SK-N-SH treated with all-trans-retinoic acid at 6 μM for 48 hours (cell line): ENCODE data around the gene FGGY.

ENCODE experiments used
- BACH2 ChIP-seq: fragments of 250-450 bp; sonication (Bioruptor Pico); IDR thresholded peaks from 2 replicates; pipeline ENCODE4 v1.9.0; 2021; ENCODE audit warnings: mild to moderate bottlenecking, borderline replicate concordance
- CSDC2 ChIP-seq: fragments of 250-450 bp; sonication (Bioruptor Pico); IDR thresholded peaks from 2 replicates; pipeline ENCODE4 v1.5.0; 2020; ENCODE audit warnings: mild to moderate bottlenecking, moderate library complexity
- ESRRG ChIP-seq: fragments of 250-450 bp; sonication (Bioruptor Pico); IDR thresholded peaks from 2 replicates; pipeline ENCODE4 v1.6.1; 2021; ENCODE audit warnings: mild to moderate bottlenecking
- GLIS3 ChIP-seq: fragments of 250-450 bp; sonication (Bioruptor Pico); IDR thresholded peaks from 2 replicates; pipeline ENCODE4 v1.5.0; 2020; ENCODE audit warnings: mild to moderate bottlenecking, moderate library complexity
- ISL1 ChIP-seq: fragments of 250-450 bp; sonication (Bioruptor Pico); IDR thresholded peaks from 2 replicates; pipeline ENCODE4 v2.1.2; 2022; ENCODE audit warnings: mild to moderate bottlenecking, moderate library complexity
- OSR1 ChIP-seq: fragments of 250-450 bp; sonication (Bioruptor Pico); IDR thresholded peaks from 2 replicates; pipeline ENCODE4 v1.8.0; 2022; ENCODE audit warnings: moderate library complexity, mild to moderate bottlenecking, inconsistent platforms
- TCF4 ChIP-seq: fragments of 250-450 bp; sonication (Bioruptor Pico); IDR thresholded peaks from 2 replicates; pipeline ENCODE4 v1.8.0; 2021; ENCODE audit warnings: mild to moderate bottlenecking, moderate library complexity, borderline replicate concordance
- TOX ChIP-seq: fragments of 250-450 bp; sonication (Bioruptor Pico); IDR thresholded peaks from 2 replicates; pipeline ENCODE4 v1.8.0; 2021; ENCODE audit warnings: mild to moderate bottlenecking, moderate library complexity, borderline replicate concordance
- ZC3H10 ChIP-seq: fragments of 250-450 bp; sonication (Bioruptor Pico); IDR thresholded peaks from 2 replicates; pipeline ENCODE4 v1.5.1; 2021; ENCODE audit warnings: mild to moderate bottlenecking, moderate library complexity
- ZFP3 ChIP-seq: fragments of 250-450 bp; sonication (Bioruptor Pico); IDR thresholded peaks from 2 replicates; pipeline ENCODE4 v1.5.0; 2020; ENCODE audit warnings: mild to moderate bottlenecking, moderate library complexity
- ZFP30 ChIP-seq: fragments of 450-650 bp; formaldehyde crosslinking; IDR thresholded peaks from 2 replicates; pipeline ENCODE4 v1.5.0; 2022; ENCODE audit warnings: mild to moderate bottlenecking, moderate library complexity
- ZNF8 ChIP-seq: fragments of 450-650 bp; formaldehyde crosslinking; IDR thresholded peaks from 2 replicates; pipeline ENCODE4 v1.5.0; 2020; ENCODE audit warnings: mild to moderate bottlenecking, moderate library complexity
- TF ChIP-seq, protein P1 (sequence below): fragments of 250-450 bp; sonication (Bioruptor Pico); IDR thresholded peaks from 2 replicates; pipeline ENCODE4 v1.5.1; 2020; ENCODE audit warnings: low read depth, mild to moderate bottlenecking, moderate library complexity
- TF ChIP-seq, protein P2 (sequence below): fragments of 250-450 bp; sonication (Bioruptor Pico); IDR thresholded peaks from 2 replicates; pipeline ENCODE4 v1.8.0; 2020; ENCODE audit warnings: mild to moderate bottlenecking, moderate library complexity, borderline replicate concordance

DNA sequence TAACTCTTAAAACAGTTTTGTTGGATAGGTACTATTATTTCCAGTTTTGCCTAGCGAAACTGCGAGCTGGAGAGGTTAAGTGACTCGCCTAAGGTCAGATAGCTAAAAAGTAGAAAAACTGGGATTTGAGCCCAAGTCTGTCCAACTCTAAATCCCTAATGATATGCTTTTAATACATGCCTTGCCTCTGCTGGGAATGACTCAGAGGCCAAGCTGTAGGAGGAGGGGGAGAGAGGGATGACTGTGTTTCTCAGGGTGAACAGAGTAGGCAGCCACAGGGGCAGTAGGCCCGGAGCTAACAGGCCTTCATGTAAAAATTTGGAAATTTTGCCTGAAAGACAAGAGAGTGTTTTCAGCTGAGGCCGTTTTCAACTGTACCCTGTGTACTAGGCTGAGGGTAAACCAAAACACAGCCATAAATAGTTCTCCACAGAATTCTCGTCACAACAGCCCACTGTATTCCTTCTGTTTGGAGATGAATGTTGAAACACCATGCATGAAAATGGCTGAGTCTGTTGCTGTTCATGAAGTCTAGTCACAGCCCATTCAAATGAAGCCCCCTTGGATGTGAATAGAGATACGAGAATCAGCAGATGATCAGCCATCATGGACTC lies 410.4 kb downstream of the FGGY start:
- TF ChIP-seq GLIS3, result no peak
- TF ChIP-seq ESRRG (CRISPR knock-in tag), result no peak
- TF ChIP-seq, protein P1, sequence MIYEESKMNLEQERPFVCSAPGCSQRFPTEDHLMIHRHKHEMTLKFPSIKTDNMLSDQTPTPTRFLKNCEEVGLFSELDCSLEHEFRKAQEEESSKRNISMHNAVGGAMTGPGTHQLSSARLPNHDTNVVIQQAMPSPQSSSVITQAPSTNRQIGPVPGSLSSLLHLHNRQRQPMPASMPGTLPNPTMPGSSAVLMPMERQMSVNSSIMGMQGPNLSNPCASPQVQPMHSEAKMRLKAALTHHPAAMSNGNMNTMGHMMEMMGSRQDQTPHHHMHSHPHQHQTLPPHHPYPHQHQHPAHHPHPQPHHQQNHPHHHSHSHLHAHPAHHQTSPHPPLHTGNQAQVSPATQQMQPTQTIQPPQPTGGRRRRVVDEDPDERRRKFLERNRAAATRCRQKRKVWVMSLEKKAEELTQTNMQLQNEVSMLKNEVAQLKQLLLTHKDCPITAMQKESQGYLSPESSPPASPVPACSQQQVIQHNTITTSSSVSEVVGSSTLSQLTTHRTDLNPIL (CRISPR knock-in tag), result no peak
- no peak for TF ChIP-seq ZNF8 (CRISPR knock-in tag)
- no peak for TF ChIP-seq ZFP3
- TF ChIP-seq OSR1 (CRISPR knock-in tag), result no peak
- TF ChIP-seq CSDC2 (CRISPR knock-in tag), result no peak
- TF ChIP-seq TOX, result no peak
- no peak for TF ChIP-seq ZC3H10 (CRISPR knock-in tag)
- TF ChIP-seq TCF4 (CRISPR knock-in tag), result no peak
- TF ChIP-seq BACH2 (CRISPR knock-in tag), result no peak
- no peak for TF ChIP-seq ZFP30 (CRISPR knock-in tag)
- TF ChIP-seq ISL1, result peak; percentile 40
- TF ChIP-seq, protein P2, sequence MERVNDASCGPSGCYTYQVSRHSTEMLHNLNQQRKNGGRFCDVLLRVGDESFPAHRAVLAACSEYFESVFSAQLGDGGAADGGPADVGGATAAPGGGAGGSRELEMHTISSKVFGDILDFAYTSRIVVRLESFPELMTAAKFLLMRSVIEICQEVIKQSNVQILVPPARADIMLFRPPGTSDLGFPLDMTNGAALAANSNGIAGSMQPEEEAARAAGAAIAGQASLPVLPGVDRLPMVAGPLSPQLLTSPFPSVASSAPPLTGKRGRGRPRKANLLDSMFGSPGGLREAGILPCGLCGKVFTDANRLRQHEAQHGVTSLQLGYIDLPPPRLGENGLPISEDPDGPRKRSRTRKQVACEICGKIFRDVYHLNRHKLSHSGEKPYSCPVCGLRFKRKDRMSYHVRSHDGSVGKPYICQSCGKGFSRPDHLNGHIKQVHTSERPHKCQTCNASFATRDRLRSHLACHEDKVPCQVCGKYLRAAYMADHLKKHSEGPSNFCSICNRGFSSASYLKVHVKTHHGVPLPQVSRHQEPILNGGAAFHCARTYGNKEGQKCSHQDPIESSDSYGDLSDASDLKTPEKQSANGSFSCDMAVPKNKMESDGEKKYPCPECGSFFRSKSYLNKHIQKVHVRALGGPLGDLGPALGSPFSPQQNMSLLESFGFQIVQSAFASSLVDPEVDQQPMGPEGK (CRISPR knock-in tag), result no peak
